ENCODE results near the gene GKN1. TPM values are rescaled to one million over a fixed set of nuclear protein-coding genes. Genes with fewer than 3 reads are reported as not detected.

Gene GKN1
- total and polyA plus RNA-seq, 2 experiments from 2014 or later, result not detected

DNA sequence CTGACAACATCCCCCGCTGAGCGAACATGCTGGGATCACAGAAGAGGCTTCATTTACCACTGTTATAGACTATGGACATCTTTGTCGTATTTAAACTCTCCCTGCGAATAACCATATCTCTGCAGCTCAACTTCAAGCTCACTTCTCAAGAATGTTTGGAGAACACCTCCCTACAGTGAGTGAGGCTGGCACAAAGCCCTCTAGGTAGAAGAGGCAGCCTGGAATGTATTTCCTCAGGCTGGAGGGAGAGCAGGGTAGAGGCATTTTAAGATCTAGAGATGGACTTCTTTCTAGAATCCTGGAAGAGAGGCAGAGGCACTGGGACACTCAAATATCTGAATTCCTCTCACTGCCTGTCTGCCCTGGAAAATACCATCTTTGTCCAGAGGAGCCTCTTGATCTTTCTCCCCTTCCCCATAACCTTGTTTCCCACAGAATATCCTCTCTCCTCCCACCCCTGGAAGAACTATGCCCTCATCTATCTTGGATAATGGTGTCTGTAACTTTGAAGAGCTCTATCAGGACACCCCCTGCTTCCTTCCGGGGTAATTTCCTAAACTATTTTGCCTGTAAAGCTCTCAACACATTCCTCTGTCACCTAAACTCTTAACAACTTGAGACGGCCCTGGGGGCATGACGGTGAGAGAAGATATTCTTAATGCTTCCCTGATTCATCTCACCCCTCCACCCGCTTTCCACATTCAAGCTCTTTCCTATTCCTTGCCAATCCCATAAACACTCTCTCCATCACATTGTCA lies 36.2 kb downstream of the GKN1 start:
- peaks cover 20% of the 10 kb centered on the region for H3F3A ChIP-seq (ENCODE audit: insufficient read depth)
- peak overlapping the region; percentile 21 for H2AFZ ChIP-seq
- H3K36me3 ChIP-seq (ENCODE audit: low read depth), result no peaks in the 10 kb centered on the region
- no peak for TF ChIP-seq EZH2 (IDR thresholded peaks at IDR 0.05; ENCODE audit: insufficient read depth, poor library complexity, severe bottlenecking)
- TF ChIP-seq EZH2phosphoT487 (IDR thresholded peaks at IDR 0.05; ENCODE audit: insufficient read depth, low read depth), result 0 out of 2 replicates have a peak, but pooled peaks have one; percentile 49
- peaks cover 31% of the 10 kb centered on the region for H3K4me1 ChIP-seq (ENCODE audit: insufficient read depth)
- H3K27me3 ChIP-seq (replicated peaks; ENCODE audit: insufficient read depth), result no peaks in the 10 kb centered on the region
- H3K9me3 ChIP-seq (ENCODE audit: low read depth), result no peaks in the 10 kb centered on the region
- peak; percentile 69 for DNase-seq
- peak overlapping the region; percentile 5 for H3K4me2 ChIP-seq (ENCODE audit: unreplicated experiment)
- no peaks in the 10 kb centered on the region for H3K9me2 ChIP-seq (ENCODE audit: insufficient read depth)
- in situ Hi-C loops (cut with MboI), result loop anchor here (10.0 kb wide), 1 partner anchor 294 kb away; no protein-coding TSS in a partner anchor
- H3K79me2 ChIP-seq (ENCODE audit: insufficient read depth), result peaks cover 24% of the 10 kb centered on the region
- no peak overlapping the region for H3K4me3 ChIP-seq
- 0 out of 2 replicates have a peak overlapping the region, but pooled peaks have one; percentile 13 for H3K9ac ChIP-seq
- peak overlapping the region; percentile 29 for H3K27ac ChIP-seq
- no peaks in the 10 kb centered on the region for H4K20me1 ChIP-seq (ENCODE audit: insufficient read depth)
- WGBS, 2 experiments (ENCODE audit: low coverage in 1 of 2, low lambda C conversion rate in 2 of 2, missing lambda C conversion rate in 2 of 2), result 58% methylated on average over 8 of the region's 8 CpGs

DNA sequence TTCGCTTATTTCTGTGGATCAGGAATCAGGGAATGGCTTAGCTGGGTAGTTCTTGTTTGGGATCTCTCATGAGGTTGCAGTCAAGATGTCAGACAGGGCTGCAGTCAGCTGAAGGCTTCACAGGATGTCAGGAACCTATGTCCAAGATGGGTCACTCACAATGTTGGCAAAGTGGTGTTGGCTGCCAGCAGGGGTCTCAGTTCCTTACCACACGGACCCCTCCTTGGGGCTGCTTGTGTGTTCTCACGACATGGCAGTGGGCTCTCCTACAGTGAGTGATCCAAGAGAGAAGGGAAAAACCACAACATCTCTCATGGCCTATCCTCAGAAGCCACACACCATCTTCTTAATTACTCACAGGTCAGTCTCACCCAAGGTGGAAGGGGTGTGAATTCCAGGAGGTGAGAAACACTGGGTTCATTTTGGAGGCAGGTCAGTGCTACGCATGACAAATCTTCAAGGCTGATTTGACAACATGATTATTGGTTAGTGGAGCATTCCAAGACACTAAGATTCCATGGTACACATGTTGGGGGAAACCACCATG lies 37.2 kb downstream of the GKN1 start:
- WGBS, 2 experiments (ENCODE audit: low coverage in 1 of 2, low lambda C conversion rate in 2 of 2, missing lambda C conversion rate in 2 of 2), result 69 to 73% methylated on average over 4 of the region's 4 CpGs
- H3K36me3 ChIP-seq (ENCODE audit: low read depth), result no peaks in the 10 kb centered on the region
- peaks cover 31% of the 10 kb centered on the region for H3F3A ChIP-seq (ENCODE audit: insufficient read depth)
- TF ChIP-seq EZH2phosphoT487 (IDR thresholded peaks at IDR 0.05; ENCODE audit: insufficient read depth, low read depth), result no peak
- TF ChIP-seq EZH2 (IDR thresholded peaks at IDR 0.05; ENCODE audit: insufficient read depth, poor library complexity, severe bottlenecking), result no peak
- H3K27ac ChIP-seq, result peak overlapping the region; percentile 70
- no peak overlapping the region for H3K4me2 ChIP-seq (ENCODE audit: unreplicated experiment)
- DNase-seq, result no peak
- H3K4me3 ChIP-seq, result no peak overlapping the region
- H3K9ac ChIP-seq, result no peak overlapping the region
- H3K4me1 ChIP-seq (ENCODE audit: insufficient read depth), result peaks cover 42% of the 10 kb centered on the region
- H3K79me2 ChIP-seq (ENCODE audit: insufficient read depth), result peaks cover 35% of the 10 kb centered on the region
- H3K9me2 ChIP-seq (ENCODE audit: insufficient read depth), result no peaks in the 10 kb centered on the region
- no peaks in the 10 kb centered on the region for H3K9me3 ChIP-seq (ENCODE audit: low read depth)
- H3K27me3 ChIP-seq (replicated peaks; ENCODE audit: insufficient read depth), result no peaks in the 10 kb centered on the region
- no peaks in the 10 kb centered on the region for H4K20me1 ChIP-seq (ENCODE audit: insufficient read depth)
- in situ Hi-C loops (cut with MboI), result loop anchor here (10.0 kb wide), 1 partner anchor 293 kb away; no protein-coding TSS in a partner anchor
- no peak overlapping the region; the same call in 1 of the 2 replicates for H2AFZ ChIP-seq

DNA sequence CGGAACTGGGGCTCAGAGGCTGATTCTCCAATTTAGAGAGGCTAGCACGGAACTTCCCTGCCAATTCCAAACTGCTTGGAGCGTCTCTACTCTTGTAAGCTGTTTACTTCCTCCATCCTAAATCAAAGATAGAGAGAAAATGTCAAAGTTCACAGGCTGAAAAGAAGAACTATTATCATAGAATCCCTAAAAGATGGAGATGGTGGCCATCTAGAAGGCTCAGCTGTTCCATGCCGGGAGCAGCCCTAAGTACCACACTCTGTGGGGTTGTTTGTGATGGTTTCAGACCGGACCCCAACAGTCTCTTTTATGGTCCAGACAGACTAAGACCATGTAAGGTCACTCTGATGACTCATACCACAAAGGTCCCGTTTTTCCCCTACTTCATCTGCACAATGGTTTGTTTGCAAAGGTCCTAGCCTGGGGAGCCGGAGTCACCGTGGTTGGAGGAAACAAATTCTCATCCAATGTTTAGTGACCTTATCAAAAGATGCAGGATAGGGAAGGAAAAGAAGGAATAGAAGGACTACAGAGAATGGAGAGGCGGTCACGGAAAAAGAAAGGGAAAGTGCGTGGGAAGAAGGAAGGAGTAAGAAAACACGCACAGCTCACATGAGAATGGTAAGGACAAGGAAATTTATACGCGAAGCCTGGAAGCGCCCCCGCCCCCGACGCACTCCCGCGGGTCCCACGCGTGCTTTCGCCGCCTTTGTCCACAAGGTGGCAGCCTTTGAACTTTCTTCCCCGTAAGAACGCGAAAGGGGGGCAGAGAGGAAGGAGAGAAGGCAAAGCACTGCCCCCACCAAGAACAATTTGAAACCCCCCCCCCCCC lies 38.1 kb downstream of the GKN1 start:
- no peaks in the 10 kb centered on the region for H3K9me3 ChIP-seq (ENCODE audit: low read depth)
- H4K20me1 ChIP-seq (ENCODE audit: insufficient read depth), result no peaks in the 10 kb centered on the region
- TF ChIP-seq EZH2phosphoT487 (IDR thresholded peaks at IDR 0.05; ENCODE audit: insufficient read depth, low read depth) (no peak), EZH2 (IDR thresholded peaks at IDR 0.05; ENCODE audit: insufficient read depth, poor library complexity, severe bottlenecking) (no peak)
- WGBS, 2 experiments (ENCODE audit: low coverage in 1 of 2, low lambda C conversion rate in 2 of 2, missing lambda C conversion rate in 2 of 2), result 12% methylated on average over 27 of the region's 27 CpGs
- in situ Hi-C loops (cut with MboI), result loop anchor here (10.0 kb wide), 1 partner anchor 292 kb away; no protein-coding TSS in a partner anchor
- H3K4me3 ChIP-seq, result peak overlapping the region; percentile 91
- no peaks in the 10 kb centered on the region for H3K9me2 ChIP-seq (ENCODE audit: insufficient read depth)
- peak overlapping the region; percentile 70 for H3K27ac ChIP-seq
- no peaks in the 10 kb centered on the region for H3K36me3 ChIP-seq (ENCODE audit: low read depth)
- peak overlapping the region; percentile 98 for H3K4me2 ChIP-seq (ENCODE audit: unreplicated experiment)
- DNase-seq, result peak; percentile 88
- peaks cover 43% of the 10 kb centered on the region for H3K79me2 ChIP-seq (ENCODE audit: insufficient read depth)
- H2AFZ ChIP-seq, result peak overlapping the region; percentile 71
- H3F3A ChIP-seq (ENCODE audit: insufficient read depth), result peaks cover 39% of the 10 kb centered on the region
- H3K27me3 ChIP-seq (replicated peaks; ENCODE audit: insufficient read depth), result no peaks in the 10 kb centered on the region
- peaks cover 50% of the 10 kb centered on the region for H3K4me1 ChIP-seq (ENCODE audit: insufficient read depth)
- peak overlapping the region; percentile 92 for H3K9ac ChIP-seq
